NOMO-1 treated with DMSO at 0.1 percent for 48 hours (cell line): ENCODE measurements around the gene DDAH1.

Experiments used
- DNase-seq: peaks from one replicate; lab custom pipeline; 2025; ENCODE audit not compliant: unreplicated experiment; lab: John Stamatoyannopoulos, UW

The DDAH1 gene

GRCh38 chr1:85276978-85277639, 187.8 kb downstream of the DDAH1 start:
- DNase-seq, result no peak

GRCh38 chr1:85276215-85276977, 188.6 kb downstream of the DDAH1 start, which contains the start of gene BCL10:
TSS of gene BCL10 (minus strand) at chr1:85276632. CDS start at chr1:85276352, 280 bp downstream.
- peak; percentile 98 for DNase-seq

- DNase-seq, result no peak
Observed at GRCh38 chr1:85275701-85276214, 189.2 kb downstream of the DDAH1 start.

- DNase-seq, result peak; percentile 39
Observed at GRCh38 chr1:85274969-85275453, 189.9 kb downstream of the DDAH1 start.

GRCh38 chr1:85273397-85273796, 191.6 kb downstream of the DDAH1 start:
- no peak for DNase-seq

- no peak for DNase-seq
Observed at GRCh38 chr1:85268801-85269585, 196.0 kb downstream of the DDAH1 start.
